CD4-positive, alpha-beta memory T cell (primary cell): ENCODE data around the gene CGB8. TPM values are rescaled to one million over a fixed set of nuclear protein-coding genes. Genes with fewer than 3 reads are reported as not detected.
"Not testable (repeated sequence)": the region's sequence is repeated elsewhere in the genome, so short reads cannot be mapped to it uniquely, and the experiment has no call there.

Experiments
- CTCF ChIA-PET: fragments of 350-600 bp; sonication (Branson Sonifier 250); formaldehyde crosslinking; loops from one replicate; lab custom pipeline; 2021; ENCODE audit warnings: inconsistent platforms; ENCODE audit not compliant: partially characterized antibody; lab: Charles Lee
- POLR2A ChIA-PET: fragments of 350-600 bp; sonication (Branson Sonifier 250); formaldehyde crosslinking; loops from one replicate; lab custom pipeline; 2021; ENCODE audit not compliant: partially characterized antibody; lab: Charles Lee
- DNase-seq, 5 donors: peaks; one replicate each; pipeline versions ENCODE4 v3.0.0 to v3.0.0-alpha.2; 2020 to 2022; ENCODE audit warnings: mixed read lengths in 1 of 5
- H3K27ac ChIP-seq: one replicate; pipeline ENCODE4 v1.7.0; 2013; ENCODE audit warnings: low read depth, low read length
- H3K27me3 ChIP-seq: 2 replicates; pipeline ENCODE4 v1.7.0; 2013; ENCODE audit warnings: mild to moderate bottlenecking, low read length, moderate library complexity; ENCODE audit not compliant: insufficient read depth
- H3K36me3 ChIP-seq: 2 replicates; pipeline ENCODE4 v1.7.0; 2013; ENCODE audit warnings: mild to moderate bottlenecking, low read length, moderate library complexity; ENCODE audit not compliant: insufficient read depth
- H3K4me1 ChIP-seq: 2 replicates; pipeline ENCODE4 v1.7.0; 2013; ENCODE audit warnings: mild to moderate bottlenecking, low read length, moderate library complexity; ENCODE audit not compliant: insufficient read depth
- H3K4me3 ChIP-seq, 2 donors: one replicate each; pipeline ENCODE4 v1.7.0; 2013; ENCODE audit warnings: low read length in 2 of 2, mild to moderate bottlenecking in 1 of 2
- H3K9me3 ChIP-seq, 2 donors: one replicate each; pipeline ENCODE4 v1.7.0; 2013; ENCODE audit warnings: low read length in 2 of 2, control low read depth in 1 of 2; ENCODE audit not compliant: control insufficient read depth in 1 of 2
- H3K27ac Mint-ChIP-seq, 7 donors: one replicate each; pipeline ENCODE4 v1.8.0; 2020 to 2021; ENCODE audit warnings: mixed read lengths in 7 of 7, mild to moderate bottlenecking in 6 of 7, inconsistent platforms in 3 of 7, moderate library complexity in 3 of 7
- H3K27me3 Mint-ChIP-seq, 2 donors: one replicate each; pipeline ENCODE4 v1.8.0; 2020 to 2021; ENCODE audit warnings: mixed read lengths in 2 of 2
- H3K36me3 Mint-ChIP-seq, 2 donors: one replicate each; pipeline ENCODE4 v1.8.0; 2020 to 2021; ENCODE audit warnings: mixed read lengths in 2 of 2, inconsistent platforms in 1 of 2, mild to moderate bottlenecking in 1 of 2
- H3K4me1 Mint-ChIP-seq, 4 donors: one replicate each; pipeline ENCODE4 v1.8.0; 2020 to 2021; ENCODE audit warnings: mixed read lengths in 4 of 4, mild to moderate bottlenecking in 1 of 4
- H3K4me3 Mint-ChIP-seq, 8 donors: one replicate each; pipeline ENCODE4 v1.8.0; 2020 to 2021; ENCODE audit warnings: mixed read lengths in 8 of 8, mild to moderate bottlenecking in 7 of 8, moderate library complexity in 6 of 8, inconsistent platforms in 3 of 8
- H3K9me3 Mint-ChIP-seq, 8 donors: one replicate each; pipeline ENCODE4 v1.8.0; 2020 to 2021; ENCODE audit warnings: mixed read lengths in 8 of 8, mild to moderate bottlenecking in 5 of 8, inconsistent platforms in 3 of 8, moderate library complexity in 1 of 8
- intact Hi-C: fragments of 100-400 bp; cut with micrococcal nuclease; formaldehyde crosslinking; loops from one replicate; pipeline ENCODE4 v1.15.1; 2023
- polyA plus RNA-seq, 2 donors: library from polyadenylated mRNA; unstranded; fragments of 300-500 nt; fragmentation: Illumina TruSeq; gene quantifications; one replicate each; pipeline ENCODE4 v1.2.3, GENCODE V29; 2021
- total RNA-seq, 2 experiments: library from RNA; stranded (reverse); gene quantifications; one replicate each; pipeline ENCODE4 v1.2.3, GENCODE V29; 2021

The CGB8 gene
- not detected for total RNA-seq
- not detected for polyA plus RNA-seq

DNA sequence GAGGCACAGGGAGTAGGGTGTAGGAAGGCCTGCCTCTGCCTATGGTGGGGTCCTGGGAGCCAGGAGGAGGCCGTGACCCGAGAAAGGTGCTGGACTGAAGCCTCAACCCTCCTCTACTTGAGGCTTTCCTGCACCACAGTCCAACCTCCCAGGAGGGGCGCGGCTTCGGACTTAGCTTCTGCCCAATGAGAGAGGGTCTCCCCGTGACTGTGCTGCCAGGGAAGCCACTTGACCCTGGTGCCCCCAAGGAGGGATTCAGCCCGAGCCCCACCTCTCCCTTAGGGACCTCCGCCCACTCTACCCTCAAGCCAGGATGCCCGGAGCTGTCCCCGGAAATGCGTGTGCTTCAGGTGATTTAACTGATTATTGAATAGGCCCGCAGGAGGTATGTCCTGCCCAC, at the start of gene CGB8:
Gene CGB8 (minus strand): TSS at position 101 of the 400 bp plus-strand sequence. CDS start 372 bp downstream, outside the sequence.
- H3K4me1 Mint-ChIP-seq, H3K27me3 Mint-ChIP-seq, H3K27ac ChIP-seq, intact Hi-C loops, DNase-seq, H3K4me3 Mint-ChIP-seq, POLR2A ChIA-PET, H3K4me1 ChIP-seq, H3K36me3 ChIP-seq, H3K9me3 ChIP-seq, H3K4me3 ChIP-seq, H3K27me3 ChIP-seq, H3K9me3 Mint-ChIP-seq, CTCF ChIA-PET, H3K36me3 Mint-ChIP-seq: not testable (repeated sequence)
- peak within 1 kb of the TSS in 1 of 7 donors; percentile 64 for H3K27ac Mint-ChIP-seq

DNA sequence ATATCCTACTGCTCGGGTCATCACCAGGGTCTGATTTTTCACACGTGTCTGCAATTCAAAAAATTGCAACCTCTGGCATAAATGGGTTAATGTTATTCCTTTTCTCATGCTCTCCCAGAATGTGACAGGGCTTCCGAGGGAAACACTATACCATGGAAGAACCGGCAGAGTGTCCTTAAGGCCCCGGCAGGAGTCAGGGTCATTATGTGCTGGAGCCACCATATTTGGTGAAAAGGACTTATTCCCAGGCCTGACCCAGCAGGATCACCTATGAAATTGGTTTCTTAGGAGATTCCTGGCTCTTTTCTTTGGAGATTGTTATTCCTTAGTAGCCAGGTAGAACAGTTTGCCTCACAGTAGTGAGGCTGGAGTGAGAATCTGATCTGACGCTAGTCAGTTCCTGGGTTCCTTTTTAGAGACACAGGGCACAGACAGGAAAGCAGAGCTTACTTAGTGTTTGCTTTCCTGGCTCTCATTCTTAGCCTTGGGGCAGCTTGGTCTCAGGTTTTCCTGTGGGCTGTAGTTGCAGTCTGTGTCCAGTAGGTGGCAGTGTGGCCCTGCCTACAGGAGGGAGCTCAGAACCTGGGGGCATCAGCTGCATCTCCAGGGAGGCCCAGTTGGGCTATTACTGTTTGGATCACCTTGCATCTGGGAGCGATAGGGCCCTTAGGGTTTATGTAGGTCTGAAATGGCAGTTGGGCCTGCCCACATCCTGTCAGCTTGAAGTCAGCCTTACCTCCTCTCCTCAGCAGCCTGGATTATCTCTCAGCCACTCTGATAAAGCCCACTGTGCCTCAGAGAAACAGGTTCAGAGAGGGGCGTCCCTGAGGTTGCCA, 48.8 kb upstream of the CGB8 start:
- H3K27me3 Mint-ChIP-seq: no peaks in the 10 kb centered on the region
- CTCF ChIA-PET: interaction anchor here (0.6 to 5.9 kb wide), 35 partner anchors 9 to 276 kb away, joined by 3 to 83 read pairs (median 4); partner anchors contain the start of genes GYS1, LIN7B and RUVBL2
- peaks cover 36 to 75% of the 10 kb centered on the region in 2 donors for H3K36me3 Mint-ChIP-seq
- peak; percentile 71 to 77 (median 76) for DNase-seq
- Histone ChIP-seq H3K27ac (no peak overlapping the region), H3K4me3 (no peak overlapping the region), H3K36me3 (peaks cover 77% of the 10 kb centered on the region), H3K4me1 (no peaks in the 10 kb centered on the region), H3K27me3 (no peaks in the 10 kb centered on the region), H3K9me3 (no peaks in the 10 kb centered on the region)
- H3K4me1 Mint-ChIP-seq: peaks cover 0 to 12% (median 9%) of the 10 kb centered on the region in 4 donors
- peak overlapping the region in 2 of 7 donors; percentile 4 to 35 for H3K27ac Mint-ChIP-seq
- no peak overlapping the region for H3K4me3 Mint-ChIP-seq
- no peaks in the 10 kb centered on the region for H3K9me3 Mint-ChIP-seq
- POLR2A ChIA-PET: interaction anchor here (0.6 to 1.7 kb wide), 12 partner anchors 12 to 582 kb away, joined by 3 to 9 read pairs (median 3); partner anchors contain the start of genes LIN7B and PRMT1
- intact Hi-C loops: loop anchor here (1.0 to 2.0 kb wide), 3 partner anchors 49 to 111 kb away; no protein-coding TSS in a partner anchor

DNA sequence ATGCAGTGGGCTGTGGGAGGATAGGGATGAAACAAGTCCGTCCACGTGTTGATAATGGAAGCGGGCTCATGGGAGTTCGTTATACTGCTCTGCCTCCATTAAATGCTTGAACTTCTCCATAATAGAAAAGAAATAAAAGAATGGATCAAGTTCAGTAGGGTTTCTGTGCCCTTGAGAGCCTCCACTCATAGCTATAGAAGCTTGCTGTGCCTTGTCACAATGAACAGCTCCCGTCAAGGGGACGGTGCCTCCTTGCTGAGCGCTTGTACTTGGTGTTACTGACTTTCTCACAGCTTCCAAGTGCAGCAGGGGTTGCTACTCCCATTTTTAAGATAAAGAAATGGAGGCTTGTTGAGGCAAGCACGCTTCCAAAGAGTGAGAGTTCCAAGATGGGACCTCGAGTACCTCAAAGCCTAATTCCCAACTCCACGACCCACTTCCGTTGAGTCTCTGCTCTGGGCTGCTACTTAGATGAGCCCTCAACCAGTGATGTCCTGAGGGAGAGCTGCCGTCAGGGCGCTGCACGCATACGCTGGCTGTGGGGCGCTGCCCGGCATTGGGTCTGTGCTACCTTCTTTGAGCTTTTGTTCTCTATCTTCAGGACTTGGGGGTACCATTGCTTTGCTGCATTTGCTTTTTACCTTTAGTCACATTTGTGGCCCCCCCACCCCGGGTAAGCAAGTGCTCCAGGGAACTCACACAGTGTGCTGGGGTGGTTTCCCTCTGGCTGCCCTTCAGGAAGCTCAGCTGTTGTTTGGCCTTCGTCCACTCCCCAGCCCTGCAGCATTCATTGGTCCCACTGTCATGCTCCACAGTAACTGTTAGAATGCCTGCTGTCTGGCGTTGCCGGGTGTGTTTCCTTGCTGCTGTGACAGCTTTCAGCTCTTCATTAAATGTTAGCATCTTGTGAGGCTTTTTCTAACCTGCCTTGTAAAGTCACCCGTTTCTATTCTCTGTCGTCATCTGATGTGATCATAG, 45.9 kb upstream of the CGB8 start:
- Histone ChIP-seq H3K36me3 (peaks cover 83% of the 10 kb centered on the region), H3K4me1 (no peaks in the 10 kb centered on the region), H3K9me3 (no peaks in the 10 kb centered on the region), H3K27ac (no peak overlapping the region), H3K27me3 (no peaks in the 10 kb centered on the region), H3K4me3 (no peak overlapping the region)
- Mint-ChIP-seq H3K36me3 (peaks cover 40 to 74% of the 10 kb centered on the region in 2 donors), H3K4me3 (no peak overlapping the region), H3K27me3 (no peaks in the 10 kb centered on the region), H3K9me3 (no peaks in the 10 kb centered on the region), H3K27ac (peak overlapping the region in 1 of 7 donors; percentile 30), H3K4me1 (peaks cover 10 to 33% (median 22%) of the 10 kb centered on the region in 4 donors)
- DNase-seq: no peak
- CTCF ChIA-PET: interaction anchor here (0.7 to 5.9 kb wide), 4 partner anchors 11 to 52 kb away, joined by 4 to 83 read pairs (median 12); partner anchors contain the start of gene LIN7B
- intact Hi-C loops: no loop called here
- POLR2A ChIA-PET: interaction anchor here (0.9 kb wide), 1 partner anchor 8 kb away, joined by 4 read pairs; no protein-coding TSS in a partner anchor

DNA sequence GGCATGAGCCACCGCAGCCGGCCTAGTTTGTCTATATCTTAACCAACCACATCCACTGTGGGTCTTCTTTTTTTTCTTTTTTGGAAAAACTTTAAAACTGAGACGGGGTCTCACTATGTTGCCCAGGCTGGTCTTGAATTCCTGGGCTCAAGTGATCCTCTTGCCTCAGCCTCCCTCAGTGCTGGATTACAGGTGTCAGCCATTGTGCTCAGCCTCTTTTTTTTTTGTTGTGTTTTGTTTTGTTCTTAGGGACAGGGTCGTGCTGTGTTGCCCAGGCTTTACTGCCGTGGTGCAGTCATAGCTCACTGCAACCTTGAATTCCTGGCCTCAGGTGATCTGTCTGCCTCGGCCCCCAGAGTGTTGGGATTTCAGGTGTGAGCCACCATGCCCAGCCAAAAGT, 43.8 kb upstream of the CGB8 start:
- Mint-ChIP-seq H3K9me3 (no peaks in the 10 kb centered on the region), H3K36me3 (peaks cover 37 to 67% of the 10 kb centered on the region in 2 donors), H3K27me3 (no peaks in the 10 kb centered on the region), H3K4me3 (no peak overlapping the region), H3K27ac (no peak overlapping the region), H3K4me1 (peaks cover 13 to 47% (median 26%) of the 10 kb centered on the region in 4 donors)
- no peak for DNase-seq
- H3K27me3 ChIP-seq: no peaks in the 10 kb centered on the region
- POLR2A ChIA-PET: no interaction called here
- no peak overlapping the region for H3K4me3 ChIP-seq
- H3K27ac ChIP-seq: no peak overlapping the region
- peaks cover 66% of the 10 kb centered on the region for H3K36me3 ChIP-seq
- CTCF ChIA-PET: no interaction called here
- intact Hi-C loops: no loop called here
- peaks cover 9% of the 10 kb centered on the region for H3K4me1 ChIP-seq
- H3K9me3 ChIP-seq: no peaks in the 10 kb centered on the region

DNA sequence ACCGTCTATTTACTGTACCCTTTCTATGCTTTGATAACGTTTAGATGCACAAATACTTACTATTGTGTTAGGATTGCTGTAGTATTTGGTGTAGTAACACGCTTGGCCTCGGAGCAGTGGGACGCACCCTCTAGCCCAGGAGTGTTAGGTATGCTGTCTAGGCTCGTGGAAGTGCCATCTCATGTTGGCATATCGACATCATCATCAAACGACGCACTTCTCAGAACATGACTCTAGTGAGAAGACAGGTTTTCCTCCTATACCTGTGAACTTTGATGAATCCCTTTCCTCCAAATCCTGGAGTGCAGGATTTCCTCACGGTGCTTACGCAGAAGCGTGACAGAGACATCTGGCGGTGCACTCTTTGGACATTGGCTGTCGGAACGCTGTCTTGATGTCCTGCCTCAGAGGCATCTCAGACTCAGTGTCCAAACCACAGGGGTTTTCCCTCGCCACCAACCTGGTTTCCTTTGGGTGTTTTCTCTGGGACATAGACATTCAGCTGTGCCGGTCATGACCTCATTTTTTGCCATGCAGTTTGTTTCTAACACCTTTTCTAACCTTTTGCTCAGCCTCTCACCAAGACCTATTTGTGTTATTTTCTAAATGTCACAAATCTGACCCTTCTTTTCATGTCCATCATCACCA, 42.6 kb upstream of the CGB8 start:
- Mint-ChIP-seq H3K36me3 (peaks cover 40 to 64% of the 10 kb centered on the region in 2 donors), H3K4me3 (peak overlapping the region in 1 of 8 donors; percentile 7), H3K27me3 (no peaks in the 10 kb centered on the region), H3K4me1 (peaks cover 21 to 51% (median 30%) of the 10 kb centered on the region in 4 donors), H3K27ac (peak overlapping the region in 4 of 7 donors; percentile 38 to 80 (median 52)), H3K9me3 (no peaks in the 10 kb centered on the region)
- H3K27ac ChIP-seq: no peak overlapping the region
- peaks cover 20% of the 10 kb centered on the region for H3K4me1 ChIP-seq
- DNase-seq: no peak
- intact Hi-C loops: no loop called here
- peaks cover 56% of the 10 kb centered on the region for H3K36me3 ChIP-seq
- no peak overlapping the region for H3K4me3 ChIP-seq
- POLR2A ChIA-PET: no interaction called here
- H3K27me3 ChIP-seq: no peaks in the 10 kb centered on the region
- H3K9me3 ChIP-seq: no peaks in the 10 kb centered on the region
- CTCF ChIA-PET: no interaction called here

DNA sequence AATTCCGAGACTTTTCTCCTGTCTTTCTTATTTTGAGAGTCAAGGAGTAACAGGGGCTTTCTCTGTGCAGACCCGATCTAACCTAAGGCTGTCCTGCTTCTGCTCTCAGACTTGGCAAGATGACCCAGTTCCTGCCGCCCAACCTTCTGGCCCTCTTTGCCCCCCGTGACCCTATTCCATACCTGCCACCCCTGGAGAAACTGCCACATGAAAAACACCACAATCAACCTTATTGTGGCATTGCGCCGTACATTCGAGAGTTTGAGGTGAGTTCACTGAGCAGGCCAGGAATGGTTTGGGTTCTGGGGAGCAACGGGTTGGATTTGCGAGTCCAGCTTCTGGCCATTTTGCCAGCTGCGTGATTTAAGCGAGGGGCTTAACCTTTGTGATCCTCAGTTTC, 37.4 kb upstream of the CGB8 start:
- Histone ChIP-seq H3K9me3 (no peaks in the 10 kb centered on the region), H3K27ac (peak overlapping the region; percentile 81), H3K4me1 (peaks cover 32% of the 10 kb centered on the region), H3K36me3 (peaks cover 16% of the 10 kb centered on the region), H3K4me3 (peak overlapping the region; percentile 72 to 95), H3K27me3 (no peaks in the 10 kb centered on the region)
- DNase-seq: no peak
- intact Hi-C loops: loop anchor here (5.0 kb wide), 1 partner anchor 41 kb away; no protein-coding TSS in a partner anchor
- Mint-ChIP-seq H3K36me3 (peaks cover 22 to 43% of the 10 kb centered on the region in 2 donors), H3K4me1 (peaks cover 23 to 54% (median 38%) of the 10 kb centered on the region in 4 donors), H3K9me3 (peaks cover 0 to 2% (median 0%) of the 10 kb centered on the region in 8 donors), H3K27ac (peak overlapping the region; percentile 88 to 98 (median 93)), H3K4me3 (peak overlapping the region; percentile 82 to 96 (median 94)), H3K27me3 (peaks cover 0 to 3% of the 10 kb centered on the region in 2 donors)
- ChIA-PET POLR2A (interaction anchor here (0.8 to 1.1 kb wide), 2 partner anchors 9 to 11 kb away, joined by 3 to 4 read pairs; no protein-coding TSS in a partner anchor), CTCF (interaction anchor here (1.0 to 3.9 kb wide), 3 partner anchors 12 to 113 kb away, joined by 3 to 28 read pairs (median 4); no protein-coding TSS in a partner anchor)
